Calu3 (cell line): ENCODE results near the gene TBP. TPM values are rescaled to one million over a fixed set of nuclear protein-coding genes. Genes with fewer than 3 reads are reported as not detected.

ENCODE experiments used
- BruUV-seq: library from RNA; stranded (reverse); fragments of 400-500 nt; replicated peaks from 2 replicates; lab custom pipeline; 2021; lab: Mats Ljungman, UMichigan
- CTCF ChIA-PET: fragments of 300-600 bp; sonication (Branson Sonifier 250); formaldehyde crosslinking; loops from one replicate; lab custom pipeline; 2022; ENCODE audit warnings: antibody characterized with exemption; lab: Charles Lee
- DNase-seq: peaks from one replicate; pipeline ENCODE4 v3.0.0; 2022
- H3K27ac Mint-ChIP-seq: one replicate; pipeline ENCODE4 v1.8.0; 2022; ENCODE audit warnings: mixed read lengths; ENCODE audit not compliant: unreplicated experiment
- H3K27me3 Mint-ChIP-seq: one replicate; pipeline ENCODE4 v1.8.0; 2022; ENCODE audit warnings: mixed read lengths; ENCODE audit not compliant: unreplicated experiment
- H3K36me3 Mint-ChIP-seq: one replicate; pipeline ENCODE4 v1.8.0; 2022; ENCODE audit warnings: mild to moderate bottlenecking, moderate library complexity, mixed read lengths; ENCODE audit not compliant: insufficient read depth, unreplicated experiment
- H3K4me1 Mint-ChIP-seq: one replicate; pipeline ENCODE4 v1.8.0; 2022; ENCODE audit warnings: mild to moderate bottlenecking, low read depth, mixed read lengths; ENCODE audit not compliant: unreplicated experiment
- H3K4me3 Mint-ChIP-seq: one replicate; pipeline ENCODE4 v1.8.0; 2022; ENCODE audit warnings: mild to moderate bottlenecking, low read depth, moderate library complexity, mixed read lengths; ENCODE audit not compliant: unreplicated experiment
- H3K9me3 Mint-ChIP-seq: one replicate; pipeline ENCODE4 v1.8.0; 2022; ENCODE audit warnings: low read depth, mixed read lengths; ENCODE audit not compliant: unreplicated experiment
- CTCF ChIP-seq: fragments of 200-600 bp; IDR thresholded peaks from one replicate; pipeline ENCODE4 v1.8.0; 2022; ENCODE audit warnings: antibody characterized with exemption; ENCODE audit not compliant: unreplicated experiment
- intact Hi-C: fragments of 100-400 bp; cut with micrococcal nuclease; formaldehyde crosslinking; loops from one replicate; pipeline ENCODE4 v1.10.0; 2022; ENCODE audit not compliant: unreplicated experiment
- total RNA-seq: library from RNA; stranded (reverse); gene quantifications from 2 replicates; pipeline ENCODE4 v1.2.3, GENCODE V29; 2022

Gene TBP
- total RNA-seq, 1 experiment from 2014 or later = 13.7 TPM

- CTCF ChIA-PET = no interaction called here
- Mint-ChIP-seq H3K9me3 (no peaks in the 10 kb centered on the region), H3K36me3 (peaks cover 38% of the 10 kb centered on the region), H3K27ac (no peak overlapping the region), H3K4me3 (no peak overlapping the region), H3K4me1 (no peaks in the 10 kb centered on the region), H3K27me3 (no peaks in the 10 kb centered on the region)
- intact Hi-C loops = no loop called here
- no TSS peak for BruUV-seq
- TF ChIP-seq CTCF = no peak
- DNase-seq = no peak
These were observed 12.0 kb upstream of the TBP start for GRCh38 chr6:170542031-170542719.

- no peaks in the 10 kb centered on the region for H3K9me3 Mint-ChIP-seq
- no peak overlapping the region for H3K27ac Mint-ChIP-seq
- H3K36me3 Mint-ChIP-seq = peaks cover 22% of the 10 kb centered on the region
- BruUV-seq = no TSS peak
- H3K27me3 Mint-ChIP-seq = no peaks in the 10 kb centered on the region
- no peak for TF ChIP-seq CTCF
- no peak for DNase-seq
- CTCF ChIA-PET = no interaction called here
- H3K4me3 Mint-ChIP-seq = no peak overlapping the region
- peaks cover 5% of the 10 kb centered on the region for H3K4me1 Mint-ChIP-seq
- intact Hi-C loops = no loop called here
These were observed 8.8 kb upstream of the TBP start for GRCh38 chr6:170545405-170545804.

- intact Hi-C loops = no loop called here
- Mint-ChIP-seq H3K27me3 (no peaks in the 10 kb centered on the region), H3K4me3 (no peak within 1 kb of the TSS), H3K4me1 (peaks cover 14% of the 10 kb centered on the region), H3K36me3 (peaks cover 11% of the 10 kb centered on the region), H3K9me3 (no peaks in the 10 kb centered on the region), H3K27ac (no peak within 1 kb of the TSS)
- TF ChIP-seq CTCF = no peak
- CTCF ChIA-PET = no interaction called here
- DNase-seq = peak; percentile 85
- BruUV-seq = no TSS peak
These were observed 1.2 kb upstream of the TBP start, which contains the start of gene PSMB1 for GRCh38 chr6:170552765-170553533. Gene PSMB1, minus strand, starts transcription at chr6:170553307. Its CDS starts 65 bp downstream, at chr6:170553242.

- no peak for TF ChIP-seq CTCF
- Mint-ChIP-seq H3K27me3 (no peaks in the 10 kb centered on the region), H3K36me3 (peaks cover 5% of the 10 kb centered on the region), H3K9me3 (no peaks in the 10 kb centered on the region), H3K4me1 (peaks cover 14% of the 10 kb centered on the region), H3K27ac (no peak overlapping the region), H3K4me3 (no peak overlapping the region)
- intact Hi-C loops = no loop called here
- CTCF ChIA-PET = no interaction called here
- BruUV-seq = no TSS peak
- no peak for DNase-seq
These were observed 596 bp upstream of the TBP start for GRCh38 chr6:170553534-170554012.
